HCT116 (cell line): Measurements from ENCODE around the gene ACRV1. TPM values are rescaled to one million over a fixed set of nuclear protein-coding genes. Genes with fewer than 3 reads are reported as not detected.

Source experiments
- ATAC-seq: fragments of 200-7000 bp; cut with Tn5 transposase; 2 replicates; pipeline ENCODE4 v1.9.1; 2020; ENCODE audit warnings: mild to moderate bottlenecking, moderate library complexity
- BruUV-seq: library from RNA; stranded (reverse); fragments of 400-500 nt; replicated peaks from 2 replicates; lab custom pipeline; 2021; lab: Mats Ljungman, UMichigan
- CTCF ChIA-PET: fragments of 300-600 bp; sonication (Branson Sonifier 250); formaldehyde crosslinking; loops from one replicate; lab custom pipeline; 2021; ENCODE audit warnings: antibody characterized with exemption; lab: Charles Lee
- POLR2A ChIA-PET: fragments of 300-600, 350-600 bp; sonication (Branson Sonifier 250); formaldehyde crosslinking; loops from one replicate; lab custom pipeline; 2021; ENCODE audit warnings: antibody characterized with exemption; lab: Charles Lee
- RAD21 ChIA-PET, 2 experiments: fragments of 300-600 bp; sonication (Branson Sonifier 250); formaldehyde crosslinking; loops; one replicate each; lab custom pipeline; 2023; ENCODE audit warnings: low total read pairs in 2 of 2; ENCODE audit not compliant: uncharacterized antibody in 2 of 2, unreplicated experiment in 2 of 2, low non-redundant PET in 1 of 2; lab: Charles Lee
- DNase-seq: peaks from one replicate; pipeline ENCODE4 v3.0.0-alpha.2; 2010; ENCODE audit warnings: low read depth, low spot score
- H2AFZ ChIP-seq: fragments of 200-600 bp; shearing (Covaris generic), sonication (generic); 2 replicates; pipeline ENCODE4 v1.6.1; 2017; ENCODE audit warnings: low read depth, mixed run types, mixed read lengths, antibody characterized with exemption, low read length; ENCODE audit not compliant: poor library complexity, severe bottlenecking
- H3K27ac ChIP-seq: 2 replicates; pipeline ENCODE4 v1.5.1; 2012; ENCODE audit warnings: low read depth, low read length
- H3K27me3 ChIP-seq: fragments of 200-600 bp; sonication (generic); 2 replicates; pipeline ENCODE4 v1.6.1; 2016; ENCODE audit warnings: mixed run types, low read length, mixed read lengths; ENCODE audit not compliant: insufficient read depth
- H3K36me3 ChIP-seq, 2 experiments: fragments of 200-500 bp in 1 of 2; fragments of 200-600 bp in 1 of 2; sonication (Bioruptor generic) in 1 of 2; sonication (generic) in 1 of 2; 2 replicates each; pipeline versions ENCODE4 v1.5.1 to v1.6.1; 2014 to 2016; ENCODE audit warnings: low read length in 2 of 2, inconsistent platforms in 1 of 2, mixed read lengths in 1 of 2, mixed run types in 1 of 2; ENCODE audit not compliant: insufficient read depth in 2 of 2, control insufficient read depth in 1 of 2
- H3K4me1 ChIP-seq, 2 experiments: fragments of 200-600 bp in 1 of 2; sonication (generic) in 1 of 2; 2 replicates each; pipeline versions ENCODE4 v1.5.1 to v1.6.1; 2012 to 2017; ENCODE audit warnings: low read length in 2 of 2, inconsistent platforms in 1 of 2, mild to moderate bottlenecking in 1 of 2, mixed read lengths in 1 of 2, mixed run types in 1 of 2, moderate library complexity in 1 of 2; ENCODE audit not compliant: insufficient read depth in 2 of 2, control insufficient read depth in 1 of 2
- H3K4me2 ChIP-seq: fragments of 200-600 bp; sonication (generic); 2 replicates; pipeline ENCODE4 v1.6.1; 2017; ENCODE audit warnings: mixed run types, low read length, mixed read lengths
- H3K4me3 ChIP-seq, 2 experiments: fragments of 200-600 bp in 1 of 2; sonication (generic) in 1 of 2; replicated peaks in 1 of 2; 2 replicates each; pipeline ENCODE4 v1.5.1; 2011 to 2016; ENCODE audit warnings: low read length in 2 of 2, control low read depth in 1 of 2, low read depth in 1 of 2, mild to moderate bottlenecking in 1 of 2, mixed read lengths in 1 of 2, mixed run types in 1 of 2
- H3K79me2 ChIP-seq: fragments of 200-600 bp; sonication (generic); 2 replicates; pipeline ENCODE4 v1.6.1; 2017; ENCODE audit warnings: mild to moderate bottlenecking, mixed run types, low read length, moderate library complexity, mixed read lengths; ENCODE audit not compliant: insufficient read depth
- H3K9ac ChIP-seq: fragments of 200-600 bp; sonication (generic); 2 replicates; pipeline ENCODE4 v1.6.1; 2016; ENCODE audit warnings: low read length, mixed read lengths
- H3K9me2 ChIP-seq: fragments of 200-600 bp; sonication (generic), shearing (Covaris generic); 2 replicates; pipeline ENCODE4 v1.6.1; 2017; ENCODE audit warnings: mixed run types, mild to moderate bottlenecking, moderate library complexity; ENCODE audit not compliant: insufficient read depth
- H3K9me3 ChIP-seq, 2 experiments: fragments of 200-500 bp in 1 of 2; fragments of 200-600 bp in 1 of 2; sonication (Bioruptor generic) in 1 of 2; sonication (generic) in 1 of 2; 2 replicates each; pipeline ENCODE4 v1.6.1; 2014 to 2017; ENCODE audit warnings: low read length in 2 of 2, mixed read lengths in 2 of 2, inconsistent platforms in 1 of 2, low read depth in 1 of 2, mild to moderate bottlenecking in 1 of 2, mixed run types in 1 of 2, moderate library complexity in 1 of 2; ENCODE audit not compliant: control insufficient read depth in 1 of 2, insufficient read depth in 1 of 2
- H4K20me1 ChIP-seq: fragments of 200-600 bp; sonication (generic), shearing (Covaris generic); 2 replicates; pipeline ENCODE4 v1.6.1; 2017; ENCODE audit warnings: mixed run types, mild to moderate bottlenecking, moderate library complexity; ENCODE audit not compliant: insufficient read depth
- CBX3 ChIP-seq: IDR thresholded peaks from 2 replicates; pipeline ENCODE4 v1.6.1; 2012; ENCODE audit warnings: low read depth
- CEBPB ChIP-seq: IDR thresholded peaks from 2 replicates; pipeline ENCODE4 v1.6.1; 2012; ENCODE audit warnings: low read depth
- EZH2 ChIP-seq: fragments of 200-600 bp; sonication (generic); IDR thresholded peaks from 2 replicates; pipeline ENCODE4 v1.6.1; 2017; ENCODE audit warnings: antibody characterized with exemption, mixed run types
- EZH2phosphoT487 ChIP-seq: fragments of 200-600 bp; IDR thresholded peaks from 2 replicates; pipeline ENCODE4 v1.6.1; 2018; ENCODE audit warnings: antibody characterized with exemption, borderline replicate concordance
- RAD21 ChIP-seq: IDR thresholded peaks from 2 replicates; pipeline ENCODE4 v1.6.1; 2012; ENCODE audit warnings: low read depth, mild to moderate bottlenecking
- TCF7L2 ChIP-seq: IDR thresholded peaks from 2 replicates; pipeline ENCODE4 v1.7.0; 2011; ENCODE audit warnings: borderline replicate concordance, inconsistent platforms; ENCODE audit not compliant: insufficient read depth, insufficient read length; ENCODE audit errors: extremely low read depth
- YY1 ChIP-seq: IDR thresholded peaks from 2 replicates; pipeline ENCODE4 v1.6.1; 2011; ENCODE audit warnings: low read length, low read depth, moderate library complexity, mild to moderate bottlenecking; ENCODE audit not compliant: insufficient replicate concordance; ENCODE audit errors: extremely low read depth
- intact Hi-C: fragments of 100-400 bp; cut with micrococcal nuclease; formaldehyde crosslinking; loops from 2 replicates; pipeline ENCODE4 v1.10.0; 2022
- total RNA-seq: library from RNA; stranded (reverse); gene quantifications from one replicate; pipeline ENCODE4 v1.2.1, GENCODE V29; 2021; ENCODE audit not compliant: unreplicated experiment
- TF ChIP-seq, protein P1 (sequence below): IDR thresholded peaks from 2 replicates; pipeline ENCODE4 v1.6.1; 2012

The ACRV1 gene
- total RNA-seq, 1 experiment from 2014 or later = not detected

DNA sequence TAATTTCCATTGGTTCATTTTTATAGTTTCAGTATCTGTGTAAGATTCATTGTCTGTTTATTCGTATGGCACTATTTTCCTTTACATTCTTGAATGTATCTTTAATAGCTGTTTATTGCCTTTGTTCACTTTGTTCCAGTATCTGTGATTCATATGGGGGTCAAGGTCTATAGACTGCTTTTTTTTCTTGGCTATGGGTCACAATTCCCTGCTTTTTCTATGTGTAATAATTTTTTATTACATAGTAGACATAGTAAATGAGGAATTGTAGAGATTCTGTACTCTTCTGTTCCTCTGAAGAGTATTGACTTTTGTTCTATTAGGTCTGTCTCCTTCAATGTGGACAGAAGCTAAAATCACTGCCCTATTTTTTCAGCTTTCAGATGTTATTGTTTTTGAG is 10.5 kb downstream of the ACRV1 start:
- H4K20me1 ChIP-seq = 0 out of 2 replicates have a peak, but pooled peaks cover 4% of the 10 kb centered on the region
- ATAC-seq = no peak
- POLR2A ChIA-PET = no interaction called here
- RAD21 ChIA-PET = no interaction called here
- no peaks in the 10 kb centered on the region for H3K4me1 ChIP-seq
- DNase-seq = no peak
- no peak overlapping the region for H3K4me2 ChIP-seq
- no peaks in the 10 kb centered on the region for H3K9me3 ChIP-seq
- CTCF ChIA-PET = no interaction called here
- TF ChIP-seq CBX3 (no peak), YY1 (no peak), EZH2phosphoT487 (no peak), CEBPB (no peak)
- TF ChIP-seq, protein P1, sequence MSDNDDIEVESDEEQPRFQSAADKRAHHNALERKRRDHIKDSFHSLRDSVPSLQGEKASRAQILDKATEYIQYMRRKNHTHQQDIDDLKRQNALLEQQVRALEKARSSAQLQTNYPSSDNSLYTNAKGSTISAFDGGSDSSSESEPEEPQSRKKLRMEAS = no peak
- TF ChIP-seq, all 23 proteins: peak for 0
- Histone ChIP-seq H3K79me2 (peaks cover 19% of the 10 kb centered on the region), H2AFZ (no peak overlapping the region), H3K4me3 (no peak overlapping the region), H3K27me3 (no peaks in the 10 kb centered on the region), H3K27ac (no peak overlapping the region), H3K9ac (no peak overlapping the region), H3K9me2 (no peaks in the 10 kb centered on the region), H3K36me3 (0 out of 4 replicates have a peak, but pooled peaks cover 0 to 7% of the 10 kb centered on the region in 2 experiments)
- intact Hi-C loops = no loop called here
- BruUV-seq = no TSS peak

DNA sequence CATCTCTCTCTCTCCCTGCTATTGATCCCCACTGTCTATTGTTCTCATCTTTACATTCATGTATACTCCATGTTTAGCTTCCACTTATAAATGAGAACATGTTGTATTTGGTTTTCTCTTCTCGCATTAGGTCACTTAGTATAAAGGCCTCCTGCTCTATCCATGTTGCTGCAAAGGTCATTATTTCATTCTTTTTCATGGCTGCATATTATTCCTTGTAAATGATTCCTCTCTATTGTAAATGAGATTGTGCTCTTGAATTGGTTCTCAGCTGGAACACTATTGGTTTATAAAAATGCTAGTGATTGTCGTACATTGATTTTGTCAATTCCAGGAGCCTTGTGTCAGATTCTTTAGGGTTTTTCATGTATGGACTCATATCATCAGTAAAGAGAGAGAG is 13.5 kb downstream of the ACRV1 start:
- ChIA-PET CTCF (no interaction called here), RAD21 (no interaction called here), POLR2A (no interaction called here)
- BruUV-seq = no TSS peak
- Histone ChIP-seq H3K4me2 (no peak overlapping the region), H3K36me3 (0 out of 4 replicates have a peak, but pooled peaks cover 0 to 7% of the 10 kb centered on the region in 2 experiments), H3K4me1 (no peaks in the 10 kb centered on the region), H3K79me2 (peaks cover 26% of the 10 kb centered on the region), H3K9me3 (peaks cover 0 to 4% of the 10 kb centered on the region in 2 experiments; a peak in 1 of 4 replicates), H3K27me3 (no peaks in the 10 kb centered on the region), H3K9ac (no peak overlapping the region), H4K20me1 (0 out of 2 replicates have a peak, but pooled peaks cover 4% of the 10 kb centered on the region), H3K9me2 (no peaks in the 10 kb centered on the region), H2AFZ (no peak overlapping the region), H3K4me3 (no peak overlapping the region), H3K27ac (no peak overlapping the region)
- no peak for TF ChIP-seq TCF7L2
- TF ChIP-seq EZH2 = no peak
- TF ChIP-seq RAD21 = no peak
- TF ChIP-seq CEBPB = no peak
- ATAC-seq (no peak), DNase-seq (no peak)
- intact Hi-C loops = no loop called here
